Heart left ventricle (tissue), 13 donors: ENCODE data around the gene WFS1.

Source experiments
- CTCF ChIP-seq, 12 donors: fragments of 200-600 bp; sonication (generic) in 4 of 12; IDR thresholded peaks; one replicate each; pipeline versions ENCODE4 v1.5.0 to v1.8.0; 2018 to 2022; ENCODE audit warnings: antibody characterized with exemption in 12 of 12, mild to moderate bottlenecking in 5 of 12
- POLR2A ChIP-seq, 2 donors: fragments of 450-650 bp; IDR thresholded peaks; one replicate each; pipeline ENCODE4 v1.6.1; 2017; ENCODE audit warnings: antibody characterized with exemption in 2 of 2, mild to moderate bottlenecking in 2 of 2, moderate library complexity in 2 of 2
- donor health status: ischemic (EF 13 %, LVEDD 7.1; RV severe dilation, severe dysfunction).
- donor health status: DM: no; HTN: yes; CAD: no.
- donor health status: DM: no; HTN: no; CAD: no.
- donor health status: ischemic (EF 25% LVEDD 6.9; RV normal size, moderate dysfunction).
- donor health status: ischemic (EF 25% LVEDD 5.7; RV mildly dilated, moderate dysfunction).
- donor health status: ischemic (EF 35%, LVEDD 5.7; RV mildly dilated, moderate dysfunction).
- donor health status: nonischemic (EF 11% LVEDD 7.7; RV severe dilation, severe dysfunction).
- donor health status: DM: yes; HTN: yes; CAD: no.
- donor health status: PGD.
- donor health status: ischemic (EF 29% LVEDD 5.4; RV normal size, mild dysfunction).
- donor health status: nonischemic (EF 23%, LVEDD 6.1; RV moderate dilation, normal function).

- TF ChIP-seq CTCF (IDR thresholded peaks at IDR 0.05) (no peak), POLR2A (IDR thresholded peaks at IDR 0.05) (no peak)
These were observed 50.0 kb downstream of the WFS1 start for GRCh38 chr4:6319530-6320150.
